MM.1S (cell line): ENCODE measurements around the gene IHH.

Experiments
- DNase-seq: peaks from one replicate; pipeline ENCODE4 v3.0.0-alpha.2; 2015
- H2AFZ ChIP-seq: fragments of 300-600 bp; sonication (generic); 2 replicates; pipeline ENCODE4 v1.6.0; 2016; ENCODE audit warnings: antibody characterized with exemption, low read length
- H3F3A ChIP-seq: fragments of 300-600 bp; sonication (generic); 2 replicates; pipeline ENCODE4 v1.6.1; 2016; ENCODE audit warnings: mild to moderate bottlenecking, antibody characterized with exemption, low read length, moderate library complexity, mixed read lengths; ENCODE audit not compliant: insufficient read depth
- H3K27ac ChIP-seq: fragments of 300-600 bp; sonication (generic); 2 replicates; pipeline ENCODE4 v1.5.1; 2016; ENCODE audit warnings: mild to moderate bottlenecking, low read length
- H3K27me3 ChIP-seq: fragments of 300-600 bp; sonication (generic); replicated peaks from 2 replicates; pipeline ENCODE4 v1.6.0; 2016; ENCODE audit warnings: low read length; ENCODE audit not compliant: insufficient read depth
- H3K36me3 ChIP-seq: fragments of 300-600 bp; sonication (generic); replicated peaks from 2 replicates; pipeline ENCODE4 v1.6.1; 2016; ENCODE audit warnings: mild to moderate bottlenecking, low read length, mixed read lengths; ENCODE audit not compliant: insufficient read depth
- H3K4me1 ChIP-seq: fragments of 300-600 bp; sonication (generic); 2 replicates; pipeline ENCODE4 v1.6.1; 2016; ENCODE audit warnings: low read length, mixed read lengths
- H3K4me2 ChIP-seq: fragments of 300-600 bp; sonication (generic); 2 replicates; pipeline ENCODE4 v1.6.0; 2016; ENCODE audit warnings: low read depth, low read length
- H3K4me3 ChIP-seq: fragments of 300-600 bp; sonication (generic); 2 replicates; pipeline ENCODE4 v1.5.1; 2016; ENCODE audit warnings: low read length, mixed read lengths
- H3K79me2 ChIP-seq: fragments of 300-600 bp; sonication (generic); 2 replicates; pipeline ENCODE4 v1.6.1; 2016; ENCODE audit warnings: mixed run types, low read length, mixed read lengths
- H3K9ac ChIP-seq: fragments of 300-600 bp; sonication (generic); 2 replicates; pipeline ENCODE4 v1.6.1; 2016; ENCODE audit warnings: low read length, mixed read lengths
- H3K9me2 ChIP-seq: fragments of 300-600 bp; sonication (generic); replicated peaks from 2 replicates; pipeline ENCODE4 v1.6.1; 2016; ENCODE audit warnings: mild to moderate bottlenecking, low read length, mixed read lengths; ENCODE audit not compliant: insufficient read depth
- H3K9me3 ChIP-seq: fragments of 300-600 bp; sonication (generic); replicated peaks from 2 replicates; pipeline ENCODE4 v1.6.1; 2016; ENCODE audit warnings: mild to moderate bottlenecking, low read length, mixed read lengths; ENCODE audit not compliant: insufficient read depth
- H4K20me1 ChIP-seq: fragments of 300-600 bp; sonication (generic); 2 replicates; pipeline ENCODE4 v1.6.1; 2016; ENCODE audit warnings: mild to moderate bottlenecking, low read length, moderate library complexity, mixed read lengths; ENCODE audit not compliant: insufficient read depth
- EZH2 ChIP-seq: fragments of 300-600 bp; sonication (generic); optimal IDR thresholded peaks from 2 replicates; pipeline ENCODE3; 2017; ENCODE audit warnings: low read depth, mild to moderate bottlenecking, antibody characterized with exemption, low read length, mixed read lengths
- EZH2phosphoT487 ChIP-seq: fragments of 300-600 bp; sonication (generic); IDR thresholded peaks from 2 replicates; pipeline ENCODE4 v1.6.1; 2018; ENCODE audit warnings: antibody characterized with exemption, low read length
- TF ChIP-seq, protein P1 (sequence below): fragments of 300-600 bp; sonication (generic); IDR thresholded peaks from 2 replicates; pipeline ENCODE4 v1.5.1; 2016; ENCODE audit warnings: antibody characterized with exemption, low read length, mixed read lengths

The IHH gene

DNA sequence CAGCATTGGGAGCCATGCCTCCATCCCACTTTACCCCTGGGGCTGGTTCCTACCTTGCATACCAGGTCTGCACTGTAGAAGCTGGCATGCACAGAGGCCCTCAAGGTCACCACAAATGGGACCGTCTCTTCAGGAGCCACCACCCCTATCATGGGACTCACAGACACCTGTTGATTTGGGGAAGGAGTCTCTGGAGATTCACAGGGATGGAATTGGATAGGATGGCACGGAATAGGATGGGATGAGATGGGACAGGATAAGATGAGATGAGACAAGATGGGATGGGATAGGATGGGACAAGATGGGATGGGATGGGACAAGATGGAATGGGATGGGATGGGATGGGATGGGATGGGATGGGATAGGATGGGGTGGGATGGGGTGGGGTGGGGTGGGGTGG is 51.4 kb downstream of the IHH start:
- H3K4me1 ChIP-seq: no peaks in the 10 kb centered on the region
- no peak overlapping the region for H3K4me3 ChIP-seq
- DNase-seq: no peak
- H2AFZ ChIP-seq: no peak overlapping the region
- no peak overlapping the region for H3K27ac ChIP-seq
- no peaks in the 10 kb centered on the region for H3K36me3 ChIP-seq
- H3F3A ChIP-seq: no peaks in the 10 kb centered on the region
- H3K9ac ChIP-seq: no peak overlapping the region
- H4K20me1 ChIP-seq: no peaks in the 10 kb centered on the region
- H3K79me2 ChIP-seq: no peaks in the 10 kb centered on the region
- H3K9me2 ChIP-seq: no peaks in the 10 kb centered on the region
- H3K9me3 ChIP-seq: no peaks in the 10 kb centered on the region
- no peak for TF ChIP-seq EZH2phosphoT487
- TF ChIP-seq EZH2: no peak
- TF ChIP-seq, protein P1, sequence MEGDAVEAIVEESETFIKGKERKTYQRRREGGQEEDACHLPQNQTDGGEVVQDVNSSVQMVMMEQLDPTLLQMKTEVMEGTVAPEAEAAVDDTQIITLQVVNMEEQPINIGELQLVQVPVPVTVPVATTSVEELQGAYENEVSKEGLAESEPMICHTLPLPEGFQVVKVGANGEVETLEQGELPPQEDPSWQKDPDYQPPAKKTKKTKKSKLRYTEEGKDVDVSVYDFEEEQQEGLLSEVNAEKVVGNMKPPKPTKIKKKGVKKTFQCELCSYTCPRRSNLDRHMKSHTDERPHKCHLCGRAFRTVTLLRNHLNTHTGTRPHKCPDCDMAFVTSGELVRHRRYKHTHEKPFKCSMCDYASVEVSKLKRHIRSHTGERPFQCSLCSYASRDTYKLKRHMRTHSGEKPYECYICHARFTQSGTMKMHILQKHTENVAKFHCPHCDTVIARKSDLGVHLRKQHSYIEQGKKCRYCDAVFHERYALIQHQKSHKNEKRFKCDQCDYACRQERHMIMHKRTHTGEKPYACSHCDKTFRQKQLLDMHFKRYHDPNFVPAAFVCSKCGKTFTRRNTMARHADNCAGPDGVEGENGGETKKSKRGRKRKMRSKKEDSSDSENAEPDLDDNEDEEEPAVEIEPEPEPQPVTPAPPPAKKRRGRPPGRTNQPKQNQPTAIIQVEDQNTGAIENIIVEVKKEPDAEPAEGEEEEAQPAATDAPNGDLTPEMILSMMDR: no peak
- H3K27me3 ChIP-seq: peaks cover 59% of the 10 kb centered on the region
- H3K4me2 ChIP-seq: no peak overlapping the region
